Sigmoid colon (tissue), 4 donors: ENCODE measurements around the gene SELENOI.

Experiments
- POLR2AphosphoS5 ChIP-seq, 4 donors: sonication (generic); formaldehyde crosslinking; IDR thresholded peaks; one replicate each; pipeline ENCODE4 v1.6.1; 2017; ENCODE audit warnings: antibody characterized with exemption in 4 of 4
- TF ChIP-seq, protein P1 (sequence below), 4 experiments: fragments of 450-650 bp in 3 of 4; fragments of 200-600 bp in 1 of 4; IDR thresholded peaks; one replicate each; pipeline ENCODE4 v1.5.1; 2016 to 2019; ENCODE audit warnings: antibody characterized with exemption in 4 of 4, mild to moderate bottlenecking in 3 of 4, moderate library complexity in 2 of 4

DNA sequence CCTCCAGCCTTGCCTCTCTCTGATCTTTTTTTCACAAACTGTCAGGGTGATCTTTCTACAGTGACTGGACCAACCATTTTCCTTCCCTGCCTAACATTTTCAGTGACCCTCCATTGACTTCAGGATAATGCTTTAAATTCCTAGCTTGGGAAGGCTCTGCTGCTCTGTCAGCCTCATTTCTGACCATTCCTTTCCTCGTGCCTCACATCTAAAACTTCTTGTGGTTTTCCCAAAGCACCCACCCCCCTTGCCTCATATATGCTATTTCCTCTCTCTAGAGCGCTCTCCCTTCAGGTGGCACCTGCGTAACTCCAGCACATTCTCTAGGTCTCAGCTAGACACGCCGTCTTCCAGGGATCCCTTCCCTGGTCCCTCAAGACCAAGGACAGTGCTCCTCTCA, 93.0 kb downstream of the SELENOI start:
- TF ChIP-seq, protein P1, sequence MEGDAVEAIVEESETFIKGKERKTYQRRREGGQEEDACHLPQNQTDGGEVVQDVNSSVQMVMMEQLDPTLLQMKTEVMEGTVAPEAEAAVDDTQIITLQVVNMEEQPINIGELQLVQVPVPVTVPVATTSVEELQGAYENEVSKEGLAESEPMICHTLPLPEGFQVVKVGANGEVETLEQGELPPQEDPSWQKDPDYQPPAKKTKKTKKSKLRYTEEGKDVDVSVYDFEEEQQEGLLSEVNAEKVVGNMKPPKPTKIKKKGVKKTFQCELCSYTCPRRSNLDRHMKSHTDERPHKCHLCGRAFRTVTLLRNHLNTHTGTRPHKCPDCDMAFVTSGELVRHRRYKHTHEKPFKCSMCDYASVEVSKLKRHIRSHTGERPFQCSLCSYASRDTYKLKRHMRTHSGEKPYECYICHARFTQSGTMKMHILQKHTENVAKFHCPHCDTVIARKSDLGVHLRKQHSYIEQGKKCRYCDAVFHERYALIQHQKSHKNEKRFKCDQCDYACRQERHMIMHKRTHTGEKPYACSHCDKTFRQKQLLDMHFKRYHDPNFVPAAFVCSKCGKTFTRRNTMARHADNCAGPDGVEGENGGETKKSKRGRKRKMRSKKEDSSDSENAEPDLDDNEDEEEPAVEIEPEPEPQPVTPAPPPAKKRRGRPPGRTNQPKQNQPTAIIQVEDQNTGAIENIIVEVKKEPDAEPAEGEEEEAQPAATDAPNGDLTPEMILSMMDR (IDR thresholded peaks at IDR 0.05), result no peak
- no peak for TF ChIP-seq POLR2AphosphoS5 (IDR thresholded peaks at IDR 0.05)
